ENCODE data around the gene TRPM5.
A peak's percentile ranks its signal among the peaks of the same experiment; 100 is the strongest.

TRPM5 gene

GRCh38 chr11:2468363-2469235 lies 24.3 kb upstream of the TRPM5 start:
- peak; percentile 26 for DNase-seq

GRCh38 chr11:2467695-2468055 lies 23.4 kb upstream of the TRPM5 start:
- DNase-seq, result peak; percentile 28

GRCh38 chr11:2466869-2467694 lies 22.8 kb upstream of the TRPM5 start:
- peak; percentile 49 for DNase-seq

GRCh38 chr11:2466069-2466801 lies 21.9 kb upstream of the TRPM5 start:
- DNase-seq, result peak; percentile 24

- DNase-seq, result peak; percentile 28
Measured at GRCh38 chr11:2465202-2466068, 21.1 kb upstream of the TRPM5 start.

GRCh38 chr11:2464451-2465165 lies 20.3 kb upstream of the TRPM5 start:
- DNase-seq, result peak; percentile 25

- DNase-seq, result peak; percentile 25
Measured at GRCh38 chr11:2463766-2464277, 19.5 kb upstream of the TRPM5 start.

- peak; percentile 25 for DNase-seq
Measured at GRCh38 chr11:2462986-2463765, 18.9 kb upstream of the TRPM5 start.

GRCh38 chr11:2462543-2462985 lies 18.2 kb upstream of the TRPM5 start:
- DNase-seq, result no peak

- DNase-seq, result peak; percentile 23
Measured at GRCh38 chr11:2461956-2462542, 17.7 kb upstream of the TRPM5 start.

GRCh38 chr11:2461253-2461955 lies 17.1 kb upstream of the TRPM5 start:
- peak; percentile 8 for DNase-seq

GRCh38 chr11:2460540-2461252 lies 16.4 kb upstream of the TRPM5 start:
- peak; percentile 20 for DNase-seq

- DNase-seq, result peak; percentile 25
Measured at GRCh38 chr11:2459796-2460531, 15.7 kb upstream of the TRPM5 start.

GRCh38 chr11:2459016-2459725 lies 14.9 kb upstream of the TRPM5 start:
- peak; percentile 25 for DNase-seq

GRCh38 chr11:2458321-2458720 lies 14.0 kb upstream of the TRPM5 start:
- no peak for DNase-seq

- DNase-seq, result no peak
Measured at GRCh38 chr11:2453436-2453835, 9.1 kb upstream of the TRPM5 start.

- no peak for DNase-seq
Measured at GRCh38 chr11:2452321-2453012, 8.2 kb upstream of the TRPM5 start.

Data from activated CD4-positive, CD25-positive, alpha-beta regulatory T cell treated with anti-CD3 and anti-CD28 coated beads, Interleukin-2, amount 50 U/mL, for 72 hours (primary cell).